Mesenteric fat pad (tissue), 1 donor: ENCODE results near the gene RUSC1. TPM values are rescaled to one million over a fixed set of nuclear protein-coding genes. Genes with fewer than 3 reads are reported as not detected.
"Not testable (repeated sequence)": the region's sequence is repeated elsewhere in the genome, so short reads cannot be mapped to it uniquely, and the experiment has no call there.

Source experiments
- DNase-seq: peaks from one replicate; pipeline ENCODE4 v3.0.0-alpha.2; 2020; ENCODE audit warnings: low spot score
- long read RNA-seq: library from polyadenylated mRNA; unstranded; transcript quantifications from one replicate; pipeline ENCODE4 v2.0.0, GENCODE V29; 2020
- total RNA-seq: library from RNA; stranded (reverse); fragmentation: NEBNext Ultra II Directional; extraction: Animal tissue kit (Norgen Biotek cat#: 25700); gene quantifications from one replicate; pipeline ENCODE4 v1.2.1, GENCODE V29; 2021
- donor health status: DM: yes; HTN: yes; CAD: no.

RUSC1 gene
- 20.8 TPM for total RNA-seq
- long read RNA-seq, transcript RUSC1-203 (9 exons, 1,968 nt): major isoform, 21 of 59 reads
- long read RNA-seq, transcript RUSC1-214 (8 exons, 1,700 nt): minor isoform, 8 of 59 reads
- long read RNA-seq, partial matches to known transcripts: 8 of 59 reads
- long read RNA-seq, other reads (novel, unspliced or antisense): 19 of 59 reads

GRCh38 chr1:155320661-155321617 is at the start of gene RUSC1:
TSS of gene RUSC1 (plus strand) at chr1:155320894. CDS start at chr1:155321774, 880 bp downstream.
- peak; percentile 92 for DNase-seq

- peak; percentile 92 for DNase-seq
These were observed 48.0 kb upstream of the RUSC1 start for GRCh38 chr1:155272466-155273342.

GRCh38 chr1:155273343-155274245 is 47.1 kb upstream of the RUSC1 start, which contains the start of gene CLK2:
TSS of gene CLK2 (minus strand) at chr1:155273504. CDS start at chr1:155270977, 2,527 bp downstream.
- DNase-seq: peak; percentile 99

- peak; percentile 98 for DNase-seq
These were observed 43.4 kb upstream of the RUSC1 start, which contains the start of gene HCN3 for GRCh38 chr1:155277070-155277901. TSS of gene HCN3 (plus strand) at chr1:155277463. CDS start at chr1:155277591, 128 bp downstream.

- DNase-seq: no peak
These were observed 42.6 kb upstream of the RUSC1 start for GRCh38 chr1:155277902-155278688.

- DNase-seq: no peak
These were observed 42.0 kb upstream of the RUSC1 start for GRCh38 chr1:155278689-155279160.

- DNase-seq: no peak
These were observed 41.4 kb upstream of the RUSC1 start for GRCh38 chr1:155279268-155279667.

- no peak for DNase-seq
These were observed 38.1 kb upstream of the RUSC1 start for GRCh38 chr1:155282488-155283091.

- no peak for DNase-seq
These were observed 36.2 kb upstream of the RUSC1 start for GRCh38 chr1:155284476-155284875.

- DNase-seq: no peak
These were observed 35.6 kb upstream of the RUSC1 start for GRCh38 chr1:155285063-155285462.

GRCh38 chr1:155285631-155286044 is 35.1 kb upstream of the RUSC1 start:
- DNase-seq: no peak

GRCh38 chr1:155286544-155286943 is 34.1 kb upstream of the RUSC1 start:
- DNase-seq: no peak

- no peak for DNase-seq
These were observed 32.6 kb upstream of the RUSC1 start for GRCh38 chr1:155287987-155288543.

GRCh38 chr1:155291006-155291405 is 29.7 kb upstream of the RUSC1 start:
- DNase-seq: not testable (repeated sequence)

- DNase-seq: no peak
These were observed 27.5 kb upstream of the RUSC1 start for GRCh38 chr1:155293086-155293749.

GRCh38 chr1:155294520-155295182 is 26.0 kb upstream of the RUSC1 start:
- DNase-seq: no peak
